ENCODE measurements around the gene CRYAA. TPM values are rescaled to one million over a fixed set of nuclear protein-coding genes. Genes with fewer than 3 reads are reported as not detected.

The CRYAA gene
- polyA plus RNA-seq, 3 donors from 2014 or later, result not detected

DNA sequence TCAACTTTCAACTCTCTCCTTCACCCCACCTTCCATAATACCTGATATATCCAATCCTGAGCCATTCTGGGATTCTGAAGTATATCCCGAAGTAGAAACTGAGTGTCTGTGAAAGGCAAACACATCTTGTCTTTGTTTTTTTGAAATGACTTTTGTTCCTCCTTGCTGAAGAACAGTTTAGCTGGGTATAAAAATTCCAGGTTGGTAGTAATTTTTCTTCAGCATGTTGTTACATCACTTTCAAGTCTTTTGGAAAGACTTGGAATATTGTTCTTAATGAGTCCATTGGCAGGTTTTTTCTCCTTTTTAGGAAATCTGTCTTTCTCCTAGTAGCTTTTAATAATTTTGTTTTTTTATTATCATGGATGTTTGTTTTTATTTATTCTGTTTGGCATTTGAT lies 32.7 kb downstream of the CRYAA start:
- no peak for DNase-seq
- Mint-ChIP-seq H3K9me3 (peaks cover 11 to 33% (median 24%) of the 10 kb centered on the region in 6 donors), H3K4me3 (no peak overlapping the region), H3K4me1 (no peaks in the 10 kb centered on the region), H3K27me3 (ENCODE audit: low read depth in 3 of 3) (peaks cover 4 to 16% (median 15%) of the 10 kb centered on the region in 3 donors), H3K27ac (no peak overlapping the region), H3K36me3 (peaks cover 5 to 10% (median 9%) of the 10 kb centered on the region in 3 donors)

DNA sequence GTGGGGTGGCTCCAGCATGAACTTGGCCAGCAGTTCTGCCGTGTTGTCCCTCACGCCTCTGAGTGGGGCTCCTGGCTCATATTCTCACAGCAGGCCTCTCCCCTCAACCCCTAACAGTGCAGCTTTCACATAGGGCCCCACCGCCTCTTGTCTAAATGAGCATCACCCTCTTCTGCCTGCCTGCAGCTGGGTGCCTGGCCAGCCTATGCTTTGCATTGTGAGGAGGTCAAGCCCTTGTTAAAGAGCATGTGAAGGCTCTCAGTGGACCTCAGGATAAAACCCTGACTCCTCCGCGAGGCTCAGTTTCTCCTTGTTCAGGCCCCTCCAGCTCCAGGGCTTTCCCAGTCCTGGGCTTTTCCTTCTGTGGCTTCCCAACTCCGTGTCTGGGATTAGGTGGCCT lies 34.8 kb downstream of the CRYAA start:
- H3K4me3 Mint-ChIP-seq, result no peak overlapping the region
- H3K9me3 Mint-ChIP-seq, result peaks cover 12 to 21% (median 18%) of the 10 kb centered on the region in 6 donors
- no peak for DNase-seq
- no peak overlapping the region for H3K27ac Mint-ChIP-seq
- peaks cover 2 to 19% (median 7%) of the 10 kb centered on the region in 3 donors for H3K27me3 Mint-ChIP-seq (ENCODE audit: low read depth in 3 of 3)
- peaks cover 0 to 5% (median 5%) of the 10 kb centered on the region in 3 donors for H3K36me3 Mint-ChIP-seq
- no peaks in the 10 kb centered on the region for H3K4me1 Mint-ChIP-seq

DNA sequence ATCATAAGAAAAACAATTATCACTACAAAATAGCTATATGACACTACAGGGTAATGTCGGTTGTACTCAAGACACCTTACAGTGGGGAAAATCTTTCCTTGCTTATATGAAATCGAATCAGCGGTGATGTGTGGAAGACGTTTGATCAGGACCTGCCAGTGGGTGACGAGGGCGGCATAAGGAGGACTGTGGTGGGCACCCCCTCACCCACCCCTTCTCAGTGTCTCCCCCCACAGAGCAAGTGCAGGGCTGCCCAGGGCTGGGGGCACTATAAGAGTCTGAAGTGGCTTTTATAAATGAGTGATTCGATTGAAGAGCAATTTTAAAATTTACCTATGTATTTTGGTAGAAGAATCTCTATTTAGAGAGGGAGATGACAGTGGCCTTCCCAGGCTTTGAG lies 35.8 kb downstream of the CRYAA start:
- H3K4me1 Mint-ChIP-seq, result no peaks in the 10 kb centered on the region
- no peak for DNase-seq
- H3K36me3 Mint-ChIP-seq, result peaks cover 0 to 4% (median 4%) of the 10 kb centered on the region in 3 donors
- H3K9me3 Mint-ChIP-seq, result peaks cover 10 to 18% (median 17%) of the 10 kb centered on the region in 6 donors
- peaks cover 2 to 19% (median 7%) of the 10 kb centered on the region in 3 donors for H3K27me3 Mint-ChIP-seq (ENCODE audit: low read depth in 3 of 3)
- H3K4me3 Mint-ChIP-seq, result no peak overlapping the region
- H3K27ac Mint-ChIP-seq, result no peak overlapping the region

DNA sequence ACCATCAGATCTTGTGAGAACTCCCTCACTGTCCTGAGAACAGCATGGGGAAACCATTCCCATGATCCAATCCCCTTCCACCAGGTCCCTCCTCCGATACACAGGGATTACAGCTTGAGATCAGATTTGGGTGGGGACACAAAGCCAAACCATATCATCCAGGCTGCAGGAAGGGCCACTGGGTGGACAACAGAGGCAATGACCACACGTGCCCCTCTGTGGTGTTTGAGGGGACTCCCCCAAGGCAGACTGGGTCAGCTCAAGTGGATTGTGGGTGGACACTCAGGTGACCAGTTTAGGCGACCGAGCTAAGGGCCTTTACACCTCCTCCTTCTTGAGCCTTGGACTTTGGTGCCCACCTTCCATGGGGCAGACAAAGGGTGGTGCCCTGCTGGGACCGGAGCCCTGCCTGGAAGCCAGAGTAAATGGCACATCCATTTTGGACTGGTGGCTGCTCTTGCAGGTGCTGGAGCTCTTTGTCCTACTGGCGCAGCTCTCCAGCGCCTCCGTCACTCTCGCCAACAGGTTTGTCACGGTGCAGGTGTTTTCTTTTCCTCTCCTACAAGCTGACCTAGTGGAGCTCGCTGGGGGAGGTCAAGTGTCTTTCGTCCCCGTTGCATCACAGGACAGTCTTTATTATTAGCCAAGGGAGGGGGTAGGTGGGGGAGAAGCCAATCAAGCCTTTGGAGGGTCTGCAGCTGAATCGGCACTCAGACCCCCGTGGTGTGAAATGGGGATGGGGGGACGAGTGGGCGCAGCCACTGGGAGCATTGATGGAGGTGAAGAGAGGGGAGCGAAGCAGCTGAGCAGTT lies 37.6 kb downstream of the CRYAA start:
- Mint-ChIP-seq H3K36me3 (peaks cover 0 to 4% (median 4%) of the 10 kb centered on the region in 3 donors), H3K27ac (no peak overlapping the region), H3K4me3 (no peak overlapping the region), H3K4me1 (no peaks in the 10 kb centered on the region), H3K9me3 (peaks cover 6 to 13% (median 11%) of the 10 kb centered on the region in 6 donors), H3K27me3 (ENCODE audit: low read depth in 3 of 3) (peaks cover 0 to 16% (median 7%) of the 10 kb centered on the region in 3 donors)
- no peak for DNase-seq

DNA sequence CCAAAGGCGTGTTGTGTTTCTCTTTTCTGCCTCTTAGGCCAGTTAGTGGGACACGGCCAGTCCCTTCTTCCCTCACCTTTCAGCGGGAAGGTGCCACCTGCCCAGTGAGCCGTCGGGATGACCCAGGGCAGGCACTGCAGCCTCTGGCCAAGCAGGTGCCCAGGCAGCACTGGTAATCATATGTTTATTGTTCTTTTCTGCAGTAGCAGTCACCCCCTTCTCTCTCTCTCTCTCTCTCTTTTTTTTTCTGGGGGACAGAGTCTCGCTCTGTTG lies 38.2 kb downstream of the CRYAA start:
- no peak for DNase-seq
- no peak overlapping the region for H3K4me3 Mint-ChIP-seq
- H3K4me1 Mint-ChIP-seq, result no peaks in the 10 kb centered on the region
- H3K9me3 Mint-ChIP-seq, result peaks cover under 1 to 10% (median 6%) of the 10 kb centered on the region in 6 donors
- no peak overlapping the region for H3K27ac Mint-ChIP-seq
- peaks cover 0 to under 1% (median under 1%) of the 10 kb centered on the region in 3 donors for H3K36me3 Mint-ChIP-seq
- H3K27me3 Mint-ChIP-seq (ENCODE audit: low read depth in 3 of 3), result peaks cover 0 to 13% (median 5%) of the 10 kb centered on the region in 3 donors

DNA sequence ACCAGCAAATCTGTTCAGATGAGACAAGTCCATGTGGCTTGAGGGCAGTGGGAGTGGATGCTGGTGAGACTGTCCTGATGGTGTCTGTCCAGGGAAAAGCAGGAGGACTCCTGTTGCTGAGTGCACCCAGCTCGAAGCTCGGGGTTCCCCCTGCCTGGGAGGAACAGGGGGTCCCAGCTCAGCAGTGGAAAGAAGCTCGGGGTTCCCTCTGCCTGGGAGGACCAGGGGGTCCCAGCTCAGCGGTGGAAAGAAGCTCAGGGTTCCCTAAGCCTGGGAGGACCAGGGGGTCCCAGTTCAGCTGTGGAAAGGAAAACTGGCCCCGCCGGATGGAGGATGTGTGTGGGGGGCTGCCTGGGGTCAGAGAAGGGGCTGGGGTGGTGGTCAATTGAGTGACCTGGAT lies 39.1 kb downstream of the CRYAA start:
- no peaks in the 10 kb centered on the region for H3K4me1 Mint-ChIP-seq
- H3K4me3 Mint-ChIP-seq, result no peak overlapping the region
- no peaks in the 10 kb centered on the region for H3K36me3 Mint-ChIP-seq
- peaks cover 0 to 16% (median 6%) of the 10 kb centered on the region in 3 donors for H3K27me3 Mint-ChIP-seq (ENCODE audit: low read depth in 3 of 3)
- peaks cover 0 to 10% (median 3%) of the 10 kb centered on the region in 6 donors for H3K9me3 Mint-ChIP-seq
- no peak for DNase-seq
- peak overlapping the region in 1 of 6 donors; percentile 58 for H3K27ac Mint-ChIP-seq

DNA sequence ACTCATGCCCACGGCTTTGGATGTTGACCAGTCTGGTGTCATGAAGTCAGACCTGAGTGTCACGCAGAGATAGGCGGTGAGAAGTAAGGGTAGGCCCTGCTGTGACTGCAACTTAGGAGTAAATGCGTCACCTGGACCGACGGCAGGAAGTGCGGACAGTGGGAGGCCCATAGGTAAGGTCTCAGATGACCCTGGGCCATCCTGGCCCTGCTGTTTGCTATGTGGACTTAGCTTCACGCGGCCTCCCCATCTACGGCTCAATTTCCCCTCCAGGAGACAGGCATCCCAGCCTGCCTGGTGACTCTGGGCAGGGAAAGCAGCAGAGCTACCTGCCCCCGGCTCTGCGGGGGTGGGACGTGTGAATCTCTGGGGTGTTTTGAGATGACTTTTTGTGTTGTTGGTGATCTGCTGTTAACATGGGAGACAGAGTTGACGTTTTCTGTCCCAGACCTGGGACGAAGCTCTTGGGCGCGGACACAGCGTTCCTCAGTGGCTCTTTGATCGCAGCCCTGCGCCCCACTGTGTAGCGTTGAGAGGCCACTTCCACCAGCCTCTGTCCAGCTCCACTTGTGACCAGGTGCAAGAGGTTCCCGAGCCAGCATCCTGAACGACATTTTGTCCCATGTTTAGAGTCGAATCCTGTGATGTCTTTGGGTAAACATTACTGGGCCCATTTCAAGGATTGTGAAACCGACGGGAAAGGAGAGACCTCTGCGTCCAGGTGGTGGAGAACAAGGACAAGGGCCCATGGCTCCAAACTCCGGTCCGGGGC lies 39.9 kb downstream of the CRYAA start:
- Mint-ChIP-seq H3K4me3 (no peak overlapping the region), H3K27ac (no peak overlapping the region)
- DNase-seq, result no peak

DNA sequence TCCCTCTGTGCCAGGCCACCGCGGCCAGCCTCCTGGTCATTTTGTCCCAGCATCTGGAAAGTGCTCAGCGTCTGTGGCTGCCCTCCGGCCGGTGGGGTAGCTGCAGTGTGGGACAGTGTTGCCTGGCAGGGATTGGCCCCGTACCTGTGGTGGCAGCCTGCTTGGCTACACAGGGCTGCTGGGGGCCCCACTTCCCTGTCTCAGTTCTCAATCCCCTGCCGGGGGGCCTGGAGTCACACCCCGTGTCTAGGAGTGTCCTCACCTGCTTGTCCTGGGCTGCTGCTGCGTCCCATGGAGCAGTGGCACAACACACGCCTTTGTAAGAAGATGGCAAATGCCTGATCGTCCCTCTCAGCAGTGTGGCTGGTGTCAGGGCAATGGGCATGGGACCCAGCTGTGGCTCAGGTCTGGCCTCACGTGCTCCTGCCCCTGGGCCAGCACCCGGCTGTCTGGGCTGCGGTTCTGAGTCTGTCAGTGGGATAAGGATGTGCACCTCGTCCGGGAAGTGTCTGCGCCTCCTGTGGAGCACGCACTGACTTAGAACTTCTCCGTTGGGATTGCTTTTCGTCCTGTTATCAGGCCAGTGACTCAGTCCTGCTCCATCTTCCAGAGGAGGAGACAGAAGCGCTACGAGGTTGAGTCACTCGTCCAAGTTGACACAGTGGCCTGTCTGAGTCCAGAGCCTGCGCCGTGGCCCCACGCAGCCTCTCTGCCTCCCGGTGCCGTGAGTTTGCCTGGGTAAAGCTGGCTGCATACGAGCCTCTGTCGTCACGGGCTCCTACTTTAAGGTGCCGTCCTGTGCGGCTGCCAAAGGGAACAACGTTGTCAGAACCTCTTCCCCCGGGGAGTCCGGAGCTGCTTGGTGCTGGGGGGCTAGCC lies 41.0 kb downstream of the CRYAA start:
- H3K4me3 Mint-ChIP-seq, result no peak overlapping the region
- H3K4me1 Mint-ChIP-seq, result no peaks in the 10 kb centered on the region
- H3K36me3 Mint-ChIP-seq, result no peaks in the 10 kb centered on the region
- peaks cover 0 to 13% (median 4%) of the 10 kb centered on the region in 3 donors for H3K27me3 Mint-ChIP-seq (ENCODE audit: low read depth in 3 of 3)
- DNase-seq, result no peak
- H3K27ac Mint-ChIP-seq, result no peak overlapping the region
- H3K9me3 Mint-ChIP-seq, result peaks cover 0 to 8% (median 0%) of the 10 kb centered on the region in 6 donors

More for the DNA sequence above, 39.9 kb downstream of the CRYAA start:
- H3K9me3 Mint-ChIP-seq, result peaks cover 0 to 8% (median 0%) of the 10 kb centered on the region in 6 donors
- H3K4me1 Mint-ChIP-seq, result no peaks in the 10 kb centered on the region
- H3K27me3 Mint-ChIP-seq (ENCODE audit: low read depth in 3 of 3), result peaks cover 0 to 13% (median 4%) of the 10 kb centered on the region in 3 donors
- H3K36me3 Mint-ChIP-seq, result no peaks in the 10 kb centered on the region

DNA sequence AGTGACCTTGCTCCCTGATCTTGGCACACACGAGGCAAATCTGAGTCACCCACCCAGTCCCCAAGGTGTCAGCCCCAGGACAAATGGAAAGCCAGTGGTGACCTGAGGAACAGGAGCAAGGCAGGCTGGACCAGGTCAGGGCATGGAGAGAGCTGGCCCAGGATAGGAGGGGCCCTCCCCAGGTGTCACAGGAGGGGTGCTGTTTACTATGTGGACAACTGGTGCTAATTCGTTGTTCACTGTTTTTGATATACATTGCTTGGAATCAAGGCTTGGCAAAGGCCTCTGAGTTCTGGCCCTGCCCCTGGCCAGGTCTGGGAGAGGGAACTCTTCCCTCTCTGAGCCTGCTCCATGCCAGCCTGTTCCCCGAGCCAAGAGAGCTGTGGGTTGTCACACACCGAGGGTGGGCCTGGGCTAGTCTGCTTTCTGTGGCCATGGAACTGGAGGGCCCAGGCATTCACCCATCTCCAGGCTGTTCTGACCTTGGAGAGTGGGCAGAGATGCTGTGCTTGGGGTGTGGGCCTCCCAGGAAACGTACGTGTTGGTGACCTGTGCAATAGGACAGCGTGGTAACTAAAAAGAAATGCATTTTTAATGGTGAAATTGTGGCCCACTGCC lies 41.8 kb downstream of the CRYAA start:
- DNase-seq, result no peak
- Mint-ChIP-seq H3K4me3 (no peak overlapping the region), H3K4me1 (no peaks in the 10 kb centered on the region), H3K27me3 (ENCODE audit: low read depth in 3 of 3) (peaks cover 0 to 13% (median 4%) of the 10 kb centered on the region in 3 donors), H3K27ac (no peak overlapping the region), H3K9me3 (peaks cover 0 to 8% (median 0%) of the 10 kb centered on the region in 6 donors), H3K36me3 (no peaks in the 10 kb centered on the region)

DNA sequence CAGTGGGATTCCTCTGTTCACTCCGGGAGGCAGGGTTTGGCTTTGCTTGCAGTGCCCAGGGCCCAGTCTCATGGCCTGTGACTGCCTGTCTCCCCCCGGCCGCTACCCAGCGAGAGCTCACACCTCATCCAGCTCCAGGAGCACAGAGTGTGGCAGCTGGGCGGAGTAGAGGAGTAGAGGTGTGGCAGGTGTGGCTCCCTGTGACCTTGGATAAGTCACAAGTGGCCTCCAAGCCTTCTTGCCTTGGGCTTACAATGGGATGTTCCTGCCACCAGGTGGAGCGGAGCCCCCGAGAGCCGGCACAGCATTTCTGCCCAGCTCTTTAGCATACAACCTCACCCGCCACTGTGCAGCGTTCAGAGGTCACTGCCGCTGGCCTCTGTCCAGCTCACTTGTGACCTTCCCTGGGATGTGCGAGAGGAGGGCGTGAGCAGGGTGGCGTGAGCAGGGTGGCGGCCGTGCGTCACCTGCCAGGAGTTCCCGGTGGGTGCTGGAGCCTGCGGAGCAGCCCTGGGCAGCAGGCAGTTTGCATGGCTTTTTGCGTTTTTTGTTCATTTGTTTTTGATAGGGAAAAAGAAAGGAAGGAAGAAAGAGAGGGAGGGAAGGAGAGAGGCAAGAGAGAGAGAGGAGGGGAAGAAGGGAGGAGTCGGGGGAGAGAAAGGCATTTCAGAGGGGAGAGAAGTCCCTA lies 42.4 kb downstream of the CRYAA start:
- H3K4me3 Mint-ChIP-seq, result no peak overlapping the region
- H3K4me1 Mint-ChIP-seq, result no peaks in the 10 kb centered on the region
- peaks cover 0 to 10% (median 4%) of the 10 kb centered on the region in 3 donors for H3K27me3 Mint-ChIP-seq (ENCODE audit: low read depth in 3 of 3)
- H3K36me3 Mint-ChIP-seq, result no peaks in the 10 kb centered on the region
- H3K27ac Mint-ChIP-seq, result no peak overlapping the region
- peaks cover 0 to 8% (median 0%) of the 10 kb centered on the region in 6 donors for H3K9me3 Mint-ChIP-seq
- DNase-seq, result no peak

DNA sequence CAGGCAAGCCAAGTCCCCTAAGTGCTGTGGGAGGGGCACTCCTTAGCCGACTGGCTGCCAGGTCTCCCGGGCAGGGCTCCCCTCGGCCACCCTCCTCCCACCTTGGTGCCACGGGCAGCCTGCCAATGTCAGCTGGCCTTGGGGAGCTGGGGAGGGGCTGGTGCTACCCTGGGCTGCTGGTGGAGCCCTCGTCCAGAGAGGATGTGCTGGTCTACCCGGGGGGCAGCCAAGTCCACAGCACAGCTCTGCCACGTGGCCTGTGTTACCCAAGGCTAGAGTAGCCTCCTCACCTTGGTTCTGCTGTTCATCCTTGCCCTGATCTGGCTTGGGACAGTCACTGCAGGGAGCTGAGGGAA lies 42.9 kb downstream of the CRYAA start:
- Mint-ChIP-seq H3K9me3 (peaks cover 0 to 8% (median 0%) of the 10 kb centered on the region in 6 donors), H3K36me3 (no peaks in the 10 kb centered on the region), H3K27ac (no peak overlapping the region), H3K27me3 (ENCODE audit: low read depth in 3 of 3) (peaks cover 0 to 10% (median 2%) of the 10 kb centered on the region in 3 donors), H3K4me1 (no peaks in the 10 kb centered on the region), H3K4me3 (no peak overlapping the region)
- DNase-seq, result no peak
